Measurements from ENCODE around the gene RASA2. TPM values are rescaled to one million over a fixed set of nuclear protein-coding genes. Genes with fewer than 3 reads are reported as not detected.

Gene RASA2
- 10 to 100 TPM; 15.2 to 43.2 (median 22.0) TPM for total RNA-seq

GRCh38 chr3:141486746-141487520, at the start of gene RASA2:
Gene RASA2 (plus strand): TSS chr3:141487027. CDS start chr3:141487084, 57 bp downstream.
- DNase-seq (ENCODE audit: low spot score in 2 of 2) = peak; percentile 64 to 65

GRCh38 chr3:141439589-141439988, 47.2 kb upstream of the RASA2 start:
- Histone ChIP-seq H3K27me3 (no peaks in the 10 kb centered on the region), H3K27ac (peak overlapping the region; percentile 34 to 50), H3K4me1 (no peaks in the 10 kb centered on the region), H3K4me3 (no peak overlapping the region), H3K9me3 (no peaks in the 10 kb centered on the region), H3K36me3 (peaks cover 13% of the 10 kb centered on the region)
- no peak for DNase-seq (ENCODE audit: low spot score in 2 of 2)
- intact Hi-C loops (cut with DNase I; ENCODE audit: low total_unique reads) = loop anchor here (10.0 kb wide), 1 partner anchor 65 kb away; no protein-coding TSS in a partner anchor
- no peak for TF ChIP-seq POLR2A (IDR thresholded peaks at IDR 0.05)
- no peak for TF ChIP-seq CTCF (IDR thresholded peaks at IDR 0.05)
- TF ChIP-seq POLR2AphosphoS5 (IDR thresholded peaks at IDR 0.05) = no peak

More at GRCh38 chr3:141486746-141487520, at the start of gene RASA2:
- Histone ChIP-seq H3K36me3 (no peaks in the 10 kb centered on the region), H3K4me1 (peaks cover 3 to 4% of the 10 kb centered on the region in 2 donors), H3K27ac (peak within 1 kb of the TSS; percentile 98 to 100), H3K9me3 (no peaks in the 10 kb centered on the region), H3K4me3 (peak within 1 kb of the TSS; percentile 88 to 99 (median 91)), H3K27me3 (no peaks in the 10 kb centered on the region)
- intact Hi-C loops (cut with DNase I; ENCODE audit: low total_unique reads) = no loop called here
- TF ChIP-seq POLR2A (IDR thresholded peaks at IDR 0.05) (no peak), POLR2AphosphoS5 (IDR thresholded peaks at IDR 0.05) (peak in 2 of 3 donors; percentile 24 to 73), CTCF (IDR thresholded peaks at IDR 0.05) (no peak)

- intact Hi-C loops (cut with DNase I; ENCODE audit: low total_unique reads) = no loop called here
- Histone ChIP-seq H3K27me3 (no peaks in the 10 kb centered on the region), H3K4me3 (no peak overlapping the region), H3K4me1 (no peaks in the 10 kb centered on the region), H3K27ac (peak overlapping the region in 1 of 2 donors; percentile 10), H3K9me3 (no peaks in the 10 kb centered on the region), H3K36me3 (peaks cover 13% of the 10 kb centered on the region)
- no peak for TF ChIP-seq CTCF (IDR thresholded peaks at IDR 0.05)
- TF ChIP-seq POLR2A (IDR thresholded peaks at IDR 0.05) = no peak
- TF ChIP-seq POLR2AphosphoS5 (IDR thresholded peaks at IDR 0.05) = no peak
- DNase-seq (ENCODE audit: low spot score in 2 of 2) = no peak
Measured at GRCh38 chr3:141440942-141441341, 45.9 kb upstream of the RASA2 start.

GRCh38 chr3:141441381-141442364, 45.2 kb upstream of the RASA2 start:
- peaks cover 13% of the 10 kb centered on the region for H3K36me3 ChIP-seq
- TF ChIP-seq POLR2AphosphoS5 (IDR thresholded peaks at IDR 0.05) = no peak
- peak; percentile 28 to 69 (median 29) for TF ChIP-seq CTCF (IDR thresholded peaks at IDR 0.05)
- no peak for TF ChIP-seq POLR2A (IDR thresholded peaks at IDR 0.05)
- H3K4me3 ChIP-seq = no peak overlapping the region
- peak in 1 of 2 donors; percentile 71 for DNase-seq (ENCODE audit: low spot score in 2 of 2)
- H3K4me1 ChIP-seq = no peaks in the 10 kb centered on the region
- no peaks in the 10 kb centered on the region for H3K9me3 ChIP-seq
- intact Hi-C loops (cut with DNase I; ENCODE audit: low total_unique reads) = no loop called here
- H3K27ac ChIP-seq = peak overlapping the region; percentile 13 to 38
- H3K27me3 ChIP-seq = no peaks in the 10 kb centered on the region

Data from breast epithelium (tissue), 4 donors.